ENCODE results near the gene PCOLCE2. TPM values are rescaled to one million over a fixed set of nuclear protein-coding genes. Genes with fewer than 3 reads are reported as not detected.

The PCOLCE2 gene
- total RNA-seq, 1 donor from 2014 or later = 4.2 TPM

DNA sequence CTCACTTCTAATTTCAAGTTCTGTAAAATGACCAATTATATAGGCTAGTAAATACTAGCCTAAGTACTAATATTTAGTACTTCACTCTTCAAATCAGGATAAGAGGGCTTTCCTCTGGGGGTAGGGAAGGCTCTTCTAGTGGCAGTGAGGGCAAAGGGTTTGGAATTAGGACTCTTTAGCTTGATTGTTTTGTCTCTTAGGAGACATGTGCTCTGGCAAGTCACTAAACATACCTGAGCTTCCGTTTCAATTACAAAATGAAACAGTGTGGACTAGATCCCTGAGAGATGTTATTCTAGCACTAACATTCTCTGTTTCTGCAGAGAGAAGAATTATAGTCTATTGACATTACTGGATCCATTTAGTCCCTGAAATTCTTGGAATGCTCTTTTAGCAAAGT is 71.5 kb downstream of the PCOLCE2 start:
- Mint-ChIP-seq H3K9me3 (no peaks in the 10 kb centered on the region), H3K4me1 (no peaks in the 10 kb centered on the region), H3K27ac (no peak overlapping the region), H3K27me3 (ENCODE audit: low read depth) (no peaks in the 10 kb centered on the region), H3K36me3 (no peaks in the 10 kb centered on the region), H3K4me3 (no peak overlapping the region)
- no peak for TF ChIP-seq CTCF (IDR thresholded peaks at IDR 0.05; ENCODE audit: unreplicated experiment)
- DNase-seq (ENCODE audit: low spot score in 2 of 2, unreplicated experiment in 2 of 2) = no peak

GRCh38 chr3:142815803-142816202 is 73.1 kb downstream of the PCOLCE2 start:
- TF ChIP-seq CTCF (IDR thresholded peaks at IDR 0.05; ENCODE audit: unreplicated experiment) = no peak
- no peaks in the 10 kb centered on the region for H3K9me3 Mint-ChIP-seq
- DNase-seq (ENCODE audit: low spot score in 2 of 2, unreplicated experiment in 2 of 2) = no peak
- H3K27me3 Mint-ChIP-seq (ENCODE audit: low read depth) = no peaks in the 10 kb centered on the region
- no peak overlapping the region for H3K4me3 Mint-ChIP-seq
- no peak overlapping the region for H3K27ac Mint-ChIP-seq
- H3K4me1 Mint-ChIP-seq = no peaks in the 10 kb centered on the region
- no peaks in the 10 kb centered on the region for H3K36me3 Mint-ChIP-seq

DNA sequence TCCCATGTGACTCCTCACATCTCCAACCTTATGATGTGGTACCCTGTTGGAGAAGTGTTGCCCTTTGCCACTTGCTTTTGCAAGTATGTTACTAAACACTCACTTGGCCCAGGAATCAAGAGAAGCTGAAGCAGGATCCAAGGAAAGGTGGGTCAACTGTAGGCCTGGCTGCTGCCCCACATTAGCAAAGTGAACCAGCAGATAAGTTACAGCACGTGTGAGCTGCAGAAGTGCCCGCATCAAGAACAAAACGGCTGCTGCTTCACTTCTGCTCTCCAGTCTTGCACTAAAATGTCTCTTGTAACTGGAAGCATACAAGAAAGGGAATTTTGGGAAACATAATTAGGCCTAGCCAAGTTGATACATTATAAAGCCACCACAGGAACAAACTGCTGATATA is 79.6 kb downstream of the PCOLCE2 start:
- Mint-ChIP-seq H3K4me1 (no peaks in the 10 kb centered on the region), H3K9me3 (no peaks in the 10 kb centered on the region), H3K4me3 (no peak overlapping the region), H3K36me3 (no peaks in the 10 kb centered on the region), H3K27ac (no peak overlapping the region), H3K27me3 (ENCODE audit: low read depth) (no peaks in the 10 kb centered on the region)
- DNase-seq (ENCODE audit: low spot score in 2 of 2, unreplicated experiment in 2 of 2) = no peak
- no peak for TF ChIP-seq CTCF (IDR thresholded peaks at IDR 0.05; ENCODE audit: unreplicated experiment)

- no peak for DNase-seq (ENCODE audit: low spot score in 2 of 2, unreplicated experiment in 2 of 2)
- H3K27me3 Mint-ChIP-seq (ENCODE audit: low read depth) = no peaks in the 10 kb centered on the region
- no peaks in the 10 kb centered on the region for H3K9me3 Mint-ChIP-seq
- H3K27ac Mint-ChIP-seq = no peak overlapping the region
- no peak overlapping the region for H3K4me3 Mint-ChIP-seq
- H3K36me3 Mint-ChIP-seq = no peaks in the 10 kb centered on the region
- no peaks in the 10 kb centered on the region for H3K4me1 Mint-ChIP-seq
- no peak for TF ChIP-seq CTCF (IDR thresholded peaks at IDR 0.05; ENCODE audit: unreplicated experiment)
Observed at GRCh38 chr3:142808103-142808917, 80.6 kb downstream of the PCOLCE2 start.

- no peak for DNase-seq (ENCODE audit: low spot score in 2 of 2, unreplicated experiment in 2 of 2)
- H3K4me3 Mint-ChIP-seq = no peak overlapping the region
- H3K4me1 Mint-ChIP-seq = no peaks in the 10 kb centered on the region
- no peak overlapping the region for H3K27ac Mint-ChIP-seq
- no peaks in the 10 kb centered on the region for H3K36me3 Mint-ChIP-seq
- H3K27me3 Mint-ChIP-seq (ENCODE audit: low read depth) = no peaks in the 10 kb centered on the region
- TF ChIP-seq CTCF (IDR thresholded peaks at IDR 0.05; ENCODE audit: unreplicated experiment) = no peak
- H3K9me3 Mint-ChIP-seq = no peaks in the 10 kb centered on the region
Observed at GRCh38 chr3:142802891-142803290, 86.0 kb downstream of the PCOLCE2 start.

All from mesothelial cell of epicardium (in vitro differentiated cells).